ENCODE results near the gene FNDC5. TPM values are rescaled to one million over a fixed set of nuclear protein-coding genes. Genes with fewer than 3 reads are reported as not detected.

Gene FNDC5
- total and polyA plus RNA-seq, 12 donors, result 12.4 to 130 (median 73.5) TPM

DNA sequence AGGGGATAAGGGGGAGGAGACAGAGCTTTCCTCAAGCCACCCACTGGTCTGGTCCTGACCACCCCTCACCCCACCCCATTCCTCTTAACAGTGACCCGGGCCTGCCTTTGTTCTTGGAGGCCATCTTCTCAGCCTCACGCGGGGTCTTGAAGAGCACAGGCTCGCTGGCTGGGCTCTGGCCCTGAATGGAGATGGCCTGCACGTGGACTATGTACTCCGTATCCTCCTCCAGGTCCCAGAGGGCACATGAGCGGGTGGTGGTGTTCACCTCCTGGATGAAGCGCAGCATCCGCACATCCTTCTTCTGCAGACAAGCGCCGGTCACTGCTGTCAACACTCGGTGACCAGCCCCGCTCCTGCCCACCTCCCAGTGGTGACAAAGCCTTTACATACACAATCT is 2.6 kb downstream of the FNDC5 start:
- no peak overlapping the region for H3K27ac ChIP-seq
- WGBS, 2 donors, result 92 to 94% methylated on average over 13 of the region's 13 CpGs
- peaks cover 0 to 23% (median 2%) of the 10 kb centered on the region in 9 donors for H3K36me3 ChIP-seq
- no peak for TF ChIP-seq CTCF (IDR thresholded peaks at IDR 0.05)
- intact Hi-C loops (cut with DNase I), result loop anchor here in 1 of 10 donors (5.0 kb wide), 1 partner anchor 41 kb away; no protein-coding TSS in a partner anchor
- no peak for DNase-seq
- ATAC-seq, result no peak
- no peaks in the 10 kb centered on the region for H3K9me3 ChIP-seq
- H3K27me3 ChIP-seq, result peaks cover 0 to 34% (median 0%) of the 10 kb centered on the region in 7 donors
- H3K4me1 ChIP-seq, result peaks cover 4 to 65% (median 48%) of the 10 kb centered on the region in 9 donors
- no peak overlapping the region for H3K4me3 ChIP-seq

- H3K4me3 ChIP-seq, result no peak overlapping the region
These were observed 3.0 kb downstream of the FNDC5 start for GRCh38 chr1:32867671-32868070.

DNA sequence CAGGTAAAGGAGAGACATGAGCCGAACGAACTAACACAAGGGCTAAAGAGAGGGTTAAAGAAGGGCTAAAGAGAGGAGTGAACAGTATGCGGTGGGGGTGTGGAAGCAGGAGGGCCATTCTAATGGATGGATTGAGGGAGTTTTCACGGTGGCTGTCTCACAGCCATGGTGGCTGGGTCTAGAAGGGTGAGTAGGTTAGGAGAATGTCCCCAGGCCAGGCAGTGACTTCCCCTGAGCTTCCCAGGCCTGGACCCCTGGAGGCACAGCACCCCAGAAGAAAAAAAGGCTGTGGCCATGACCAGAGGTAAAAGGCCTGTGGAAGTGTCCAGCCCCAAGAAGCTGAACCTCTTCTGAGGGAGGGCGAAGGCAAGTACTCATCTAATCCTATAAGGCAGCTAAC is 3.6 kb downstream of the FNDC5 start:
- 91 to 92% methylated on average over 5 of the region's 5 CpGs for WGBS, 2 donors
- Histone ChIP-seq H3K4me1 (peaks cover 4 to 63% (median 40%) of the 10 kb centered on the region in 9 donors), H3K4me3 (no peak overlapping the region), H3K27ac (no peak overlapping the region), H3K36me3 (peaks cover 0 to 32% (median 8%) of the 10 kb centered on the region in 9 donors), H3K9me3 (no peaks in the 10 kb centered on the region), H3K27me3 (peaks cover 0 to 24% (median 0%) of the 10 kb centered on the region in 7 donors)
- DNase-seq (no peak), ATAC-seq (no peak)
- intact Hi-C loops (cut with DNase I), result loop anchor here in 1 of 10 donors (5.0 kb wide), 1 partner anchor 40 kb away; no protein-coding TSS in a partner anchor
- TF ChIP-seq CTCF (IDR thresholded peaks at IDR 0.05), result no peak

More at GRCh38 chr1:32867671-32868070, 3.0 kb downstream of the FNDC5 start:
- WGBS, 2 donors, result 96 to 97% methylated on average over 7 of the region's 7 CpGs
- Histone ChIP-seq H3K36me3 (peaks cover 0 to 27% (median 4%) of the 10 kb centered on the region in 9 donors), H3K27ac (no peak overlapping the region), H3K4me1 (peaks cover 4 to 63% (median 46%) of the 10 kb centered on the region in 9 donors), H3K9me3 (no peaks in the 10 kb centered on the region), H3K27me3 (peaks cover 0 to 30% (median 0%) of the 10 kb centered on the region in 7 donors)
- intact Hi-C loops (cut with DNase I), result loop anchor here in 1 of 10 donors (5.0 kb wide), 1 partner anchor 40 kb away; no protein-coding TSS in a partner anchor
- ATAC-seq (no peak), DNase-seq (no peak)
- TF ChIP-seq CTCF (IDR thresholded peaks at IDR 0.05), result no peak

DNA sequence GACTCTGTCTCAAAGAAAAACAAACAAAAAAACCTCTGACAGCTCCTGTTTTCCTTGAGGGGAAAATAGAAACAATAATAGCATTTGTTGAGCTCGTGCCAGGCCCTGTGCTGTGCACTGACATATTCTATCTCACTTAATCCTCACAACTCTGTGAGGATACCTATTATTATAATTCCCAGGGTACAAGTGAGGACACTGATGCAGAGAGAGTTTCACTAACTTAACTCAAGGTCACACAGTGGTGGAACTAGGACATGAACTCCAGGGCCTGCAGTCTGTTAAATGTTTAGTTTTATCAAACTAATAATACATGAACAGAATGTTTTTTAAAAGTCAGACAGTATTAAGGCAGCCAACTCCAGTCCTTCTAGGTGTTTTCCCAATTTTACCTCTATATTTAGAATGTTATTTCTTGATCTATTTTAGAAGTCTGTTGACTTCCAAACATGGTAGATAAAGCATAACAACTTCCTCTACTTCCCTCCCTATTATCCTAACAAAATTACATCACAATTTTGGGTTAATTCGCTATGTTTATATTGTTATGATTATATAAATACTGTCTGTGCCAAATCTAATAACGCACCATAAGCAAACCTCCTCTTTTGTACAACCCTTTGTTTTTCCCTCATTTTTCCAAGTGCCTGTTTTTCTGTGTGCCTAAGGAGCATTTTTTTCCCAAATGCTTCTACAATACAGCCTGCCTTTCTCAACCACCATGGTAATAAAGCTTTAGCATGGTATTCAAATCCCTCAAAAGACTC is 4.9 kb downstream of the FNDC5 start:
- H3K27ac ChIP-seq, result peak overlapping the region in 8 of 10 donors; percentile 10 to 64 (median 44)
- H3K9me3 ChIP-seq, result no peaks in the 10 kb centered on the region
- ATAC-seq, result peak in 3 of 8 donors; percentile 16 to 22 (median 21)
- TF ChIP-seq CTCF (IDR thresholded peaks at IDR 0.05), result no peak
- H3K4me3 ChIP-seq, result no peak overlapping the region
- peaks cover 0 to 64% (median 39%) of the 10 kb centered on the region in 9 donors for H3K4me1 ChIP-seq
- DNase-seq, result no peak
- peaks cover 0 to 11% (median 0%) of the 10 kb centered on the region in 7 donors for H3K27me3 ChIP-seq
- intact Hi-C loops (cut with DNase I), result loop anchor here in 1 of 10 donors (5.0 kb wide), 1 partner anchor 39 kb away; no protein-coding TSS in a partner anchor
- peaks cover 0 to 41% (median 8%) of the 10 kb centered on the region in 9 donors for H3K36me3 ChIP-seq
- 48 to 51% methylated on average over 3 of the region's 3 CpGs for WGBS, 2 donors

All from heart right ventricle (tissue), 16 donors.